ENCODE results near the gene P3H2.

DNA sequence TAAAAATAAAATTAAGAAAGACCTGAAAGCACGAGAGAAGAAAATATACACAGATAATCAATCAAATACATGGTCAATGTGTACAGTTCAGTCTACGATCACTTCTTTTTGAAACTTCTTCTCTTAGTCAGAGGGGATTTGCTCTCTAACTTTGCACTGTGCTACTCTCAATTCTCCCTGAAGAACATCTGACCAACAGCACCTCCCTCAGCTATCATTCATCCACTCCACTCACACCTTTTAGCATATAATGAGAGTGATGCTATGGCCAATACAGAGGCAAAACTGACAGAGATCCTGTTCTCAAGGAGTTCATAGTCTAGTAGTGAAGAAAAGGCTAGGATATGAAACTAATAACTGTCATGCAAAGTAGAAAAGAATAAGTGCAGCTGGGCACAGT is 45.9 kb downstream of the P3H2 start:
- no peak for TF ChIP-seq EZH2 (IDR thresholded peaks at IDR 0.05)
- no peak for TF ChIP-seq POLR2AphosphoS5 (IDR thresholded peaks at IDR 0.05; ENCODE audit: borderline replicate concordance, low read depth, low read length)
